Loucy (cell line): Measurements from ENCODE around the gene RAC2.

Experiments used
- H2AFZ ChIP-seq: fragments of 200-600 bp; sonication (generic); 2 replicates; pipeline ENCODE4 v1.6.0; 2016; ENCODE audit warnings: antibody characterized with exemption, mild to moderate bottlenecking, low read length, moderate library complexity
- H3F3A ChIP-seq: fragments of 200-600 bp; 2 replicates; pipeline ENCODE4 v1.6.0; 2016; ENCODE audit warnings: antibody characterized with exemption, low read depth, mild to moderate bottlenecking
- H3K27me3 ChIP-seq: fragments of 200-600 bp; sonication (generic); 2 replicates; pipeline ENCODE4 v1.6.1; 2014; ENCODE audit warnings: low read length, mild to moderate bottlenecking; ENCODE audit not compliant: insufficient read depth, poor library complexity, severe bottlenecking
- H3K36me3 ChIP-seq: fragments of 200-600 bp; sonication (generic); 2 replicates; pipeline ENCODE4 v1.6.1; 2016; ENCODE audit warnings: low read length; ENCODE audit not compliant: insufficient read depth
- H3K4me1 ChIP-seq: fragments of 200-600 bp; sonication (generic); 2 replicates; pipeline ENCODE4 v1.5.1; 2014; ENCODE audit warnings: low read length, mild to moderate bottlenecking; ENCODE audit not compliant: insufficient read depth, poor library complexity, severe bottlenecking
- H3K4me2 ChIP-seq: fragments of 200-600 bp; sonication (generic); 2 replicates; pipeline ENCODE4 v1.6.0; 2014; ENCODE audit warnings: antibody characterized with exemption, low read length, low read depth, mild to moderate bottlenecking; ENCODE audit not compliant: poor library complexity, severe bottlenecking
- H3K4me3 ChIP-seq: fragments of 200-600 bp; sonication (generic); 2 replicates; pipeline ENCODE4 v1.5.1; 2014; ENCODE audit warnings: low read length, mild to moderate bottlenecking, mixed read lengths; ENCODE audit not compliant: poor library complexity, severe bottlenecking
- H3K79me2 ChIP-seq: fragments of 200-600 bp; sonication (generic); 2 replicates; pipeline ENCODE4 v1.6.1; 2014; ENCODE audit warnings: low read length; ENCODE audit not compliant: insufficient read depth
- H3K9ac ChIP-seq: fragments of 200-600 bp; sonication (generic); 2 replicates; pipeline ENCODE4 v1.6.0; 2014; ENCODE audit warnings: mild to moderate bottlenecking, low read depth, low read length, moderate library complexity; ENCODE audit not compliant: poor library complexity, severe bottlenecking
- H3K9me2 ChIP-seq: fragments of 200-600 bp; sonication (generic); replicated peaks from 2 replicates; pipeline ENCODE4 v1.6.1; 2016; ENCODE audit warnings: low read depth, low read length, mixed read lengths
- H3K9me3 ChIP-seq: fragments of 200-600 bp; sonication (generic); 2 replicates; pipeline ENCODE4 v1.6.1; 2014; ENCODE audit warnings: mild to moderate bottlenecking, antibody characterized with exemption, low read length, low read depth; ENCODE audit not compliant: insufficient read depth
- H4K20me1 ChIP-seq: fragments of 200-600 bp; sonication (generic); 2 replicates; pipeline ENCODE4 v1.6.0; 2014; ENCODE audit warnings: antibody characterized with exemption, low read length, mild to moderate bottlenecking; ENCODE audit not compliant: insufficient read depth, poor library complexity, severe bottlenecking
- EZH2phosphoT487 ChIP-seq: fragments of 200-600 bp; IDR thresholded peaks from 2 replicates; pipeline ENCODE4 v1.6.1; 2018; ENCODE audit warnings: antibody characterized with exemption, mild to moderate bottlenecking, moderate library complexity, borderline replicate concordance
- TF ChIP-seq, protein P1 (sequence below): fragments of 200-600 bp; sonication (generic); conservative IDR thresholded peaks from 2 replicates; pipeline ENCODE4 v1.5.1; 2014; ENCODE audit warnings: mild to moderate bottlenecking, antibody characterized with exemption, low read length

Gene RAC2

DNA sequence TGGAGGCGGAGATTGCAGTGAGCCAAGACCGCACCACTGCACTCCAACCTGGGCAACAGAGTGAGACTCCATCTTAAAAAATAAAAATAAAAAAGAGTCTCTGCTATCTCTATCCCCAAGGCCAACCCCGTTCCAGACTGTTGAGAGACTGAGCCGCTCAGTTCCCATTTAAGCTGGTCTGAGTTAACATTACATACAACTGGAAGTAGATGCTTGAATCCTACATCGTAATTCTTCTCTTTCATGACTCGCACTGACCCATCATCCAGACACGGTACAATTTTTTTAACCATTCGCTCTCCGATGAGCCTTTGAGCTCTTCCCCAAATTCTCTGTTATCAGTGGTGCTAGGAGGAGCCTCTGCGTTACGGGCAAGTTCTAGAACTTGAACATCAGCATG lies 33.3 kb upstream of the RAC2 start:
- no peaks in the 10 kb centered on the region for H3K27me3 ChIP-seq
- no peak overlapping the region for H3K4me2 ChIP-seq
- H3F3A ChIP-seq, result no peaks in the 10 kb centered on the region
- H3K9me2 ChIP-seq, result no peaks in the 10 kb centered on the region
- peaks cover 6% of the 10 kb centered on the region for H3K79me2 ChIP-seq
- no peak for TF ChIP-seq EZH2phosphoT487
- TF ChIP-seq, protein P1, sequence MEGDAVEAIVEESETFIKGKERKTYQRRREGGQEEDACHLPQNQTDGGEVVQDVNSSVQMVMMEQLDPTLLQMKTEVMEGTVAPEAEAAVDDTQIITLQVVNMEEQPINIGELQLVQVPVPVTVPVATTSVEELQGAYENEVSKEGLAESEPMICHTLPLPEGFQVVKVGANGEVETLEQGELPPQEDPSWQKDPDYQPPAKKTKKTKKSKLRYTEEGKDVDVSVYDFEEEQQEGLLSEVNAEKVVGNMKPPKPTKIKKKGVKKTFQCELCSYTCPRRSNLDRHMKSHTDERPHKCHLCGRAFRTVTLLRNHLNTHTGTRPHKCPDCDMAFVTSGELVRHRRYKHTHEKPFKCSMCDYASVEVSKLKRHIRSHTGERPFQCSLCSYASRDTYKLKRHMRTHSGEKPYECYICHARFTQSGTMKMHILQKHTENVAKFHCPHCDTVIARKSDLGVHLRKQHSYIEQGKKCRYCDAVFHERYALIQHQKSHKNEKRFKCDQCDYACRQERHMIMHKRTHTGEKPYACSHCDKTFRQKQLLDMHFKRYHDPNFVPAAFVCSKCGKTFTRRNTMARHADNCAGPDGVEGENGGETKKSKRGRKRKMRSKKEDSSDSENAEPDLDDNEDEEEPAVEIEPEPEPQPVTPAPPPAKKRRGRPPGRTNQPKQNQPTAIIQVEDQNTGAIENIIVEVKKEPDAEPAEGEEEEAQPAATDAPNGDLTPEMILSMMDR, result no peak
- no peak overlapping the region for H3K9ac ChIP-seq
- no peak overlapping the region for H2AFZ ChIP-seq
- H4K20me1 ChIP-seq, result no peaks in the 10 kb centered on the region
- H3K4me3 ChIP-seq, result no peak overlapping the region
- no peaks in the 10 kb centered on the region for H3K36me3 ChIP-seq
- H3K4me1 ChIP-seq, result peaks cover 58% of the 10 kb centered on the region
- no peaks in the 10 kb centered on the region for H3K9me3 ChIP-seq

DNA sequence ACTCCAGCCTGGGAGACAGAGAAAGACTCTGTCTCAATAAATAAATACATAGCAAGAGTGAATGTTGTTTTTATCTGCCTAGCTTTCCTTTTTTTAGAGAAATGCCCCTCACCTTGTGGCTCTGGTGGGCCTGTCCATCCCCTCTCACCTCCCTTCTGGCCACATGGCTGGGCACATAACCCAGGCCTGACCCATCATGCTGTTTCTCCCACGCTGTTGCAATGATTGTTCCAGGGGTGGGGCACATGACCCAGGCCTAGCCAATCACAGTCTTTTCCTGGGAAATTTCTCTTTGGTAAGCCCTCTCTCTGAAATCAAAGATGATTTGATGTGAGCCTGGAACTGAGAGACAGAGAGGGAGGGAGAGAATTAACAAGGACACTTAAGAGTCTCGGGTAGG lies 32.7 kb upstream of the RAC2 start:
- Histone ChIP-seq H3K4me1 (peaks cover 53% of the 10 kb centered on the region), H3K27me3 (no peaks in the 10 kb centered on the region), H3K4me2 (no peak overlapping the region), H3K36me3 (no peaks in the 10 kb centered on the region), H3K9me2 (no peaks in the 10 kb centered on the region), H3K4me3 (no peak overlapping the region), H4K20me1 (no peaks in the 10 kb centered on the region), H3K9ac (no peak overlapping the region), H3K9me3 (no peaks in the 10 kb centered on the region), H3K79me2 (peaks cover under 1% of the 10 kb centered on the region; the same call in 1 of the 2 replicates), H2AFZ (no peak overlapping the region), H3F3A (no peaks in the 10 kb centered on the region)
- TF ChIP-seq, protein P1, result no peak
- no peak for TF ChIP-seq EZH2phosphoT487

GRCh38 chr22:37275622-37276021 lies 31.6 kb upstream of the RAC2 start:
- no peaks in the 10 kb centered on the region for H3K9me2 ChIP-seq
- H3K36me3 ChIP-seq, result no peaks in the 10 kb centered on the region
- H3K4me3 ChIP-seq, result no peak overlapping the region
- no peaks in the 10 kb centered on the region for H3F3A ChIP-seq
- no peak overlapping the region for H2AFZ ChIP-seq
- no peaks in the 10 kb centered on the region for H3K9me3 ChIP-seq
- no peaks in the 10 kb centered on the region for H3K27me3 ChIP-seq
- no peak for TF ChIP-seq EZH2phosphoT487
- TF ChIP-seq, protein P1, result no peak
- no peak overlapping the region for H3K9ac ChIP-seq
- H3K4me2 ChIP-seq, result no peak overlapping the region
- peaks cover 47% of the 10 kb centered on the region for H3K4me1 ChIP-seq
- H4K20me1 ChIP-seq, result no peaks in the 10 kb centered on the region
- no peaks in the 10 kb centered on the region for H3K79me2 ChIP-seq
